Calu3 (cell line): ENCODE results near the gene MON1B. TPM values are rescaled to one million over a fixed set of nuclear protein-coding genes. Genes with fewer than 3 reads are reported as not detected.
A peak's percentile ranks its signal among the peaks of the same experiment; 100 is the strongest.
"Not testable (repeated sequence)": the region's sequence is repeated elsewhere in the genome, so short reads cannot be mapped to it uniquely, and the experiment has no call there.

Experiments used
- BruUV-seq: library from RNA; stranded (reverse); fragments of 400-500 nt; replicated peaks from 2 replicates; lab custom pipeline; 2021; lab: Mats Ljungman, UMichigan
- CTCF ChIA-PET: fragments of 300-600 bp; sonication (Branson Sonifier 250); formaldehyde crosslinking; loops from one replicate; lab custom pipeline; 2022; ENCODE audit warnings: antibody characterized with exemption; lab: Charles Lee
- DNase-seq: peaks from one replicate; pipeline ENCODE4 v3.0.0; 2022
- H3K27ac Mint-ChIP-seq: one replicate; pipeline ENCODE4 v1.8.0; 2022; ENCODE audit warnings: mixed read lengths; ENCODE audit not compliant: unreplicated experiment
- H3K27me3 Mint-ChIP-seq: one replicate; pipeline ENCODE4 v1.8.0; 2022; ENCODE audit warnings: mixed read lengths; ENCODE audit not compliant: unreplicated experiment
- H3K36me3 Mint-ChIP-seq: one replicate; pipeline ENCODE4 v1.8.0; 2022; ENCODE audit warnings: mild to moderate bottlenecking, moderate library complexity, mixed read lengths; ENCODE audit not compliant: insufficient read depth, unreplicated experiment
- H3K4me1 Mint-ChIP-seq: one replicate; pipeline ENCODE4 v1.8.0; 2022; ENCODE audit warnings: mild to moderate bottlenecking, low read depth, mixed read lengths; ENCODE audit not compliant: unreplicated experiment
- H3K4me3 Mint-ChIP-seq: one replicate; pipeline ENCODE4 v1.8.0; 2022; ENCODE audit warnings: mild to moderate bottlenecking, low read depth, moderate library complexity, mixed read lengths; ENCODE audit not compliant: unreplicated experiment
- H3K9me3 Mint-ChIP-seq: one replicate; pipeline ENCODE4 v1.8.0; 2022; ENCODE audit warnings: low read depth, mixed read lengths; ENCODE audit not compliant: unreplicated experiment
- intact Hi-C: fragments of 100-400 bp; cut with micrococcal nuclease; formaldehyde crosslinking; loops from one replicate; pipeline ENCODE4 v1.10.0; 2022; ENCODE audit not compliant: unreplicated experiment
- total RNA-seq: library from RNA; stranded (reverse); gene quantifications from 2 replicates; pipeline ENCODE4 v1.2.3, GENCODE V29; 2022
- TF ChIP-seq, protein P1 (sequence below): fragments of 200-600 bp; IDR thresholded peaks from one replicate; pipeline ENCODE4 v1.8.0; 2022; ENCODE audit warnings: antibody characterized with exemption; ENCODE audit not compliant: unreplicated experiment

Gene MON1B
- total RNA-seq, 1 experiment from 2014 or later, result 91.3 TPM

DNA sequence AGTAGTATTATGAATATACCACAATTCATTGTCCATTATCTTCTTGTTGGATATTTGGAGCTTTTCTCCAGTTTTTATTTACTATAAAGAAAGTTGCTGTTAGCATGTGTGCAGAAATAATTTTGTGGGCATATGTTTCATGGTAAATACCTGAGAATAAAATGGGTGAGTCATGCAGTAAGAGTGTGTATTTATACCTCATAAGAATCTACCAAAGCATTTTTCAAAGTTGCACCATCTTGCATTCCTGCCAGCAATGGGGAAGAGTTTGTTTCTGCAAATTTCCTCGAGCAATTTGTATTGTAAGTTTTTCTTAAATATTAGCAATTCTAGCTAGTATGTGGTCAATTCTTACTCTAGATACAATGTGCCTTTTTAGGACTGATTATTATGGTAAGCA lies 7.9 kb upstream of the MON1B start:
- DNase-seq, result no peak
- H3K27ac Mint-ChIP-seq, result no peak overlapping the region
- no TSS peak for BruUV-seq
- CTCF ChIA-PET, result no interaction called here
- no peaks in the 10 kb centered on the region for H3K9me3 Mint-ChIP-seq
- H3K4me1 Mint-ChIP-seq, result no peaks in the 10 kb centered on the region
- no peaks in the 10 kb centered on the region for H3K36me3 Mint-ChIP-seq
- intact Hi-C loops, result loop anchor here (10.0 kb wide), 1 partner anchor 1748 kb away; the partner anchor contains the start of gene CFDP1
- H3K27me3 Mint-ChIP-seq, result no peaks in the 10 kb centered on the region
- H3K4me3 Mint-ChIP-seq, result no peak overlapping the region
- TF ChIP-seq, protein P1, sequence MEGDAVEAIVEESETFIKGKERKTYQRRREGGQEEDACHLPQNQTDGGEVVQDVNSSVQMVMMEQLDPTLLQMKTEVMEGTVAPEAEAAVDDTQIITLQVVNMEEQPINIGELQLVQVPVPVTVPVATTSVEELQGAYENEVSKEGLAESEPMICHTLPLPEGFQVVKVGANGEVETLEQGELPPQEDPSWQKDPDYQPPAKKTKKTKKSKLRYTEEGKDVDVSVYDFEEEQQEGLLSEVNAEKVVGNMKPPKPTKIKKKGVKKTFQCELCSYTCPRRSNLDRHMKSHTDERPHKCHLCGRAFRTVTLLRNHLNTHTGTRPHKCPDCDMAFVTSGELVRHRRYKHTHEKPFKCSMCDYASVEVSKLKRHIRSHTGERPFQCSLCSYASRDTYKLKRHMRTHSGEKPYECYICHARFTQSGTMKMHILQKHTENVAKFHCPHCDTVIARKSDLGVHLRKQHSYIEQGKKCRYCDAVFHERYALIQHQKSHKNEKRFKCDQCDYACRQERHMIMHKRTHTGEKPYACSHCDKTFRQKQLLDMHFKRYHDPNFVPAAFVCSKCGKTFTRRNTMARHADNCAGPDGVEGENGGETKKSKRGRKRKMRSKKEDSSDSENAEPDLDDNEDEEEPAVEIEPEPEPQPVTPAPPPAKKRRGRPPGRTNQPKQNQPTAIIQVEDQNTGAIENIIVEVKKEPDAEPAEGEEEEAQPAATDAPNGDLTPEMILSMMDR, result no peak

DNA sequence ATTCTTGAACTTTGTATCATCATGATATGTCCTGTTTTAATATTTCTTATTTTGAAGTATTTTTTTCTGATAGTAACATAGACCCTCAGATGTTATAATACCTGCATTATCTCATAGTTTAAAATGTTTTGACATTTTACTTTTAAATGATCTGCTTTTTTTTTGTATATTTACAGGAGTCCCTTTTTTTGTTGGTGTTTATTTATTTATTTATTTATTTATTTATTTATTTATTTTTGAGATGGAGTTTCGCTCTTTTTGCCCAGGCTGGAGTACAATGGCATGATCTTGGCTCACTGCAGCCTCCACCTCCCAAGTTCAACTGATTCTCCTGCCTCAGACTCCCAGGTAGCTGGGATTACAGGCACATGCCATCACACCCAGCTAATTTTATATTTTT lies 4.7 kb upstream of the MON1B start:
- H3K36me3 Mint-ChIP-seq, result peaks cover 18% of the 10 kb centered on the region
- DNase-seq, H3K27ac Mint-ChIP-seq, H3K9me3 Mint-ChIP-seq, BruUV-seq, H3K27me3 Mint-ChIP-seq, H3K4me3 Mint-ChIP-seq, CTCF ChIA-PET: not testable (repeated sequence)
- H3K4me1 Mint-ChIP-seq, result peaks cover 11% of the 10 kb centered on the region
- intact Hi-C loops, result loop anchor here (10.0 kb wide), 1 partner anchor 1751 kb away; the partner anchor contains the start of gene CFDP1

DNA sequence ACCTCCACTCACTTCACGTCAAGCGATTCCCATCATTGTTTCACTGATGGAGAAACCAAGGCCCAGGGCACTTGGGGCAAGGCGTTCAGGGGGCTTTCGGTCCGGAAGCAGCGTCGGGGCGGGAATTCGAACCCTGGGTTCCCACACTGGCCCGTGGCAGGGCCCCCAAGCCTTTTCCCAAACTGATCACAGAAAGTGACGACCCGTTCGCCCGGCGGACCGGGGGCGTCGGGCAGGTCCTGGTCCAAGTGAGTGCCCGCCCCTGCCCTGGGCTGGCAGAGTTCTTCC lies 856 bp upstream of the MON1B start:
- intact Hi-C loops, result no loop called here
- Mint-ChIP-seq H3K4me1 (peaks cover 42% of the 10 kb centered on the region), H3K27ac (peak overlapping the region; percentile 100), H3K27me3 (no peaks in the 10 kb centered on the region), H3K9me3 (no peaks in the 10 kb centered on the region), H3K36me3 (peaks cover 42% of the 10 kb centered on the region), H3K4me3 (peak overlapping the region; percentile 89)
- CTCF ChIA-PET, result no interaction called here
- BruUV-seq, result TSS peak; percentile 94
- TF ChIP-seq, protein P1, result no peak
- no peak for DNase-seq

DNA sequence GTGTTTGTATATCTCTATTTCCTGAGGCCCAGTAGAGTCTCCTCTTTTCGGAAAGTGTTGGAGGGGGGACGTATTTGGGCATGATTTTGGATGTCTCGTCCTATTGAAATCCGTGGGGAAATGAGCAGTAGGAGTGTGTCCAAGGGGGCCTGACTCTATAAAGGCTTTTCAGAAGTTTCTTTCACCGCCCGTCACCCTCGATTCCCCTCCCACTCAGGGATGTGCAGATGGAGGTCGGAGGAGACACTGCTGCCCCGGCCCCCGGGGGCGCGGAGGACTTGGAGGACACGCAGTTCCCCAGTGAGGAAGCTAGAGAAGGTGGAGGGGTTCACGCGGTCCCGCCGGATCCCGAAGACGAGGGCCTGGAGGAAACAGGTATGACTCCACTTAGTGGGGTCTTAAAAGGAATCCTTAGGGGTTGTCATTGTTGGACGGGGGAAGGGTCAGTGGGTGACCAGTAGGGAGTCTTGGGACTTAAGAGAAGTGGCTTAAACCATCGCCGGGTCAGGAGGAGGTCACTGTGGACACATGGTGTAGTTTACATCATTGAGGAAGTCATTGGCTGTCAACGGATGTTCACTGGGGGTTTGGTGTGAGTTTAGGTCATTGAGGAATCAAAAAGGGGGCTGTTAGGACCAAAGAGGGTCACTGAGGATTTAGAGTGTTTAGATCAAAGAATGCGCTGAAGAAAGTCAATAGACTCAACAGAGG lies 424 bp downstream of the MON1B start:
- TSS peak; percentile 92 for BruUV-seq
- TF ChIP-seq, protein P1, result no peak
- Mint-ChIP-seq H3K27ac (peak overlapping the region; percentile 100), H3K36me3 (peaks cover 49% of the 10 kb centered on the region), H3K27me3 (no peaks in the 10 kb centered on the region), H3K9me3 (no peaks in the 10 kb centered on the region), H3K4me3 (peak overlapping the region; percentile 89), H3K4me1 (peaks cover 42% of the 10 kb centered on the region)
- CTCF ChIA-PET, result no interaction called here
- intact Hi-C loops, result no loop called here
- DNase-seq, result no peak

DNA sequence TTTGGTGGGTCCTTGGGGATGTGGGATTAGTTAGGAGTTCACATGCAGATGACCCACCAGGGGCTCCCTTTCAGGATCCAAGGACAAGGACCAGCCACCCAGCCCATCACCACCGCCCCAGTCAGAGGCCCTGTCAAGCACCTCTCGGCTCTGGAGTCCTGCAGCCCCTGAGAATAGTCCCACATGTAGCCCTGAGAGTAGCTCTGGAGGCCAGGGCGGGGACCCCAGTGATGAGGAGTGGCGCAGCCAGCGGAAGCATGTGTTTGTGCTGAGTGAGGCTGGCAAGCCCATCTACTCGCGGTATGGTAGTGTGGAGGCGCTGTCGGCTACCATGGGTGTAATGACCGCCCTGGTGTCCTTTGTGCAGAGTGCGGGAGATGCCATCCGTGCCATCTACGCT lies 2.4 kb downstream of the MON1B start:
- H3K27me3 Mint-ChIP-seq, result no peaks in the 10 kb centered on the region
- no TSS peak for BruUV-seq

More for the DNA sequence above, 2.4 kb downstream of the MON1B start:
- no peak for DNase-seq
- Mint-ChIP-seq H3K9me3 (no peaks in the 10 kb centered on the region), H3K4me3 (no peak overlapping the region), H3K27ac (peak overlapping the region; percentile 100), H3K4me1 (peaks cover 42% of the 10 kb centered on the region), H3K36me3 (peaks cover 65% of the 10 kb centered on the region)
- intact Hi-C loops, result no loop called here
- TF ChIP-seq, protein P1, result no peak
- CTCF ChIA-PET, result no interaction called here
